ENCODE data around the gene CDH19.

CDH19 gene

GRCh38 chr18:66534110-66534509 lies 69.8 kb downstream of the CDH19 start:
- Histone ChIP-seq H3K36me3 (no peaks in the 10 kb centered on the region), H3K27ac (no peak overlapping the region), H3K4me2 (no peak overlapping the region), H3K4me1 (no peaks in the 10 kb centered on the region), H3K4me3 (no peak overlapping the region), H3K9ac (no peak overlapping the region), H3K9me3 (no peaks in the 10 kb centered on the region), H4K20me1 (no peaks in the 10 kb centered on the region), H3K27me3 (no peaks in the 10 kb centered on the region)
- no peak for TF ChIP-seq Cebpa-rat (IDR thresholded peaks at IDR 0.05)

DNA sequence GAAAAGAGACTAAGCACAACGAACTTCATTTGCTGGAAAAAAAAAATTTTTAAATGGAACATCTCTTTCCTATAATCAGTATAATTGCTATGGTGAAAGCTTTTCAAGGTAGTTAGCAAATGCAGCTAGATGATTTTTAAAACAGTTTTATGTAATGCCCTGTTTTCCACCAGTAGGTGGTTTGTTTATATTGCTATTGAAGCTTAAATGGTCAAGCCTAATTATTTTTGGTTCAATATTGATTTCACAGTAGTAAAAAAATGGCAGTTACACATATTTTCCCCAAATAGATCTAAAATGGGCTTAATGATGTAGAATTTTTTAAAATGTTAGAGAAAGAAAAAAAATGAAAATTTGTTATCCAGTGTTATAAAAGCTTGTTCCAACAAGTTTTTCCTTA lies 70.2 kb downstream of the CDH19 start:
- H3K4me1 ChIP-seq: no peaks in the 10 kb centered on the region
- no peak overlapping the region for H3K27ac ChIP-seq
- no peak overlapping the region for H3K4me3 ChIP-seq
- no peak overlapping the region for H3K9ac ChIP-seq
- no peaks in the 10 kb centered on the region for H4K20me1 ChIP-seq
- no peak overlapping the region for H3K4me2 ChIP-seq
- TF ChIP-seq Cebpa-rat (IDR thresholded peaks at IDR 0.05): no peak
- no peaks in the 10 kb centered on the region for H3K27me3 ChIP-seq
- H3K9me3 ChIP-seq: no peaks in the 10 kb centered on the region
- no peaks in the 10 kb centered on the region for H3K36me3 ChIP-seq

- Histone ChIP-seq H3K27ac (no peak overlapping the region), H3K4me1 (no peaks in the 10 kb centered on the region), H3K9me3 (no peaks in the 10 kb centered on the region), H3K36me3 (no peaks in the 10 kb centered on the region), H4K20me1 (no peaks in the 10 kb centered on the region), H3K4me2 (no peak overlapping the region), H3K27me3 (no peaks in the 10 kb centered on the region), H3K4me3 (no peak overlapping the region), H3K9ac (no peak overlapping the region)
- TF ChIP-seq Cebpa-rat (IDR thresholded peaks at IDR 0.05): no peak
Observed at GRCh38 chr18:66523219-66523991, 80.5 kb downstream of the CDH19 start.

- H3K4me1 ChIP-seq: peaks cover 10% of the 10 kb centered on the region; the same call in 1 of the 2 replicates
- H3K27me3 ChIP-seq: no peaks in the 10 kb centered on the region
- H4K20me1 ChIP-seq: no peaks in the 10 kb centered on the region
- no peak overlapping the region for H3K27ac ChIP-seq
- H3K9me3 ChIP-seq: no peaks in the 10 kb centered on the region
- TF ChIP-seq Cebpa-rat (IDR thresholded peaks at IDR 0.05): no peak
- H3K36me3 ChIP-seq: no peaks in the 10 kb centered on the region
- H3K9ac ChIP-seq: no peak overlapping the region
- no peak overlapping the region for H3K4me2 ChIP-seq
- H3K4me3 ChIP-seq: no peak overlapping the region
Observed at GRCh38 chr18:66513996-66514395, 89.9 kb downstream of the CDH19 start.

- no peaks in the 10 kb centered on the region for H4K20me1 ChIP-seq
- no peak overlapping the region for H3K9ac ChIP-seq
- peaks cover 10% of the 10 kb centered on the region; the same call in 1 of the 2 replicates for H3K4me1 ChIP-seq
- H3K36me3 ChIP-seq: no peaks in the 10 kb centered on the region
- no peak overlapping the region for H3K4me2 ChIP-seq
- H3K27me3 ChIP-seq: no peaks in the 10 kb centered on the region
- TF ChIP-seq Cebpa-rat (IDR thresholded peaks at IDR 0.05): no peak
- no peak overlapping the region for H3K27ac ChIP-seq
- no peaks in the 10 kb centered on the region for H3K9me3 ChIP-seq
- no peak overlapping the region for H3K4me3 ChIP-seq
Observed at GRCh38 chr18:66511792-66512191, 92.1 kb downstream of the CDH19 start.

- no peak overlapping the region for H3K27ac ChIP-seq
- H4K20me1 ChIP-seq: no peaks in the 10 kb centered on the region
- peaks cover 10% of the 10 kb centered on the region; the same call in 1 of the 2 replicates for H3K4me1 ChIP-seq
- no peak for TF ChIP-seq Cebpa-rat (IDR thresholded peaks at IDR 0.05)
- H3K27me3 ChIP-seq: no peaks in the 10 kb centered on the region
- no peak overlapping the region for H3K4me2 ChIP-seq
- no peaks in the 10 kb centered on the region for H3K9me3 ChIP-seq
- H3K4me3 ChIP-seq: no peak overlapping the region
- no peak overlapping the region for H3K9ac ChIP-seq
- no peaks in the 10 kb centered on the region for H3K36me3 ChIP-seq
Observed at GRCh38 chr18:66511289-66511688, 92.6 kb downstream of the CDH19 start.

- Histone ChIP-seq H4K20me1 (no peaks in the 10 kb centered on the region), H3K4me1 (peaks cover 10% of the 10 kb centered on the region; the same call in 1 of the 2 replicates), H3K4me2 (no peak overlapping the region), H3K27me3 (no peaks in the 10 kb centered on the region), H3K9me3 (no peaks in the 10 kb centered on the region), H3K4me3 (no peak overlapping the region), H3K36me3 (no peaks in the 10 kb centered on the region), H3K9ac (no peak overlapping the region), H3K27ac (no peak overlapping the region)
- no peak for TF ChIP-seq Cebpa-rat (IDR thresholded peaks at IDR 0.05)
Observed at GRCh38 chr18:66510357-66511045, 93.4 kb downstream of the CDH19 start.

GRCh38 chr18:66508937-66509336 lies 95.0 kb downstream of the CDH19 start:
- Histone ChIP-seq H3K27ac (no peak overlapping the region), H3K36me3 (no peaks in the 10 kb centered on the region), H3K4me3 (no peak overlapping the region), H3K9ac (no peak overlapping the region), H3K27me3 (no peaks in the 10 kb centered on the region), H3K9me3 (no peaks in the 10 kb centered on the region), H3K4me2 (no peak overlapping the region), H3K4me1 (peaks cover 10% of the 10 kb centered on the region; the same call in 1 of the 2 replicates), H4K20me1 (no peaks in the 10 kb centered on the region)
- TF ChIP-seq Cebpa-rat (IDR thresholded peaks at IDR 0.05): no peak

- H3K4me1 ChIP-seq: 0 out of 2 replicates have a peak, but pooled peaks cover 6% of the 10 kb centered on the region
- H3K36me3 ChIP-seq: no peaks in the 10 kb centered on the region
- no peaks in the 10 kb centered on the region for H4K20me1 ChIP-seq
- no peaks in the 10 kb centered on the region for H3K9me3 ChIP-seq
- H3K27me3 ChIP-seq: no peaks in the 10 kb centered on the region
- H3K9ac ChIP-seq: no peak overlapping the region
- no peak overlapping the region for H3K27ac ChIP-seq
- TF ChIP-seq Cebpa-rat (IDR thresholded peaks at IDR 0.05): no peak
- no peak overlapping the region for H3K4me2 ChIP-seq
- H3K4me3 ChIP-seq: no peak overlapping the region
Observed at GRCh38 chr18:66506178-66506577, 97.7 kb downstream of the CDH19 start.

DNA sequence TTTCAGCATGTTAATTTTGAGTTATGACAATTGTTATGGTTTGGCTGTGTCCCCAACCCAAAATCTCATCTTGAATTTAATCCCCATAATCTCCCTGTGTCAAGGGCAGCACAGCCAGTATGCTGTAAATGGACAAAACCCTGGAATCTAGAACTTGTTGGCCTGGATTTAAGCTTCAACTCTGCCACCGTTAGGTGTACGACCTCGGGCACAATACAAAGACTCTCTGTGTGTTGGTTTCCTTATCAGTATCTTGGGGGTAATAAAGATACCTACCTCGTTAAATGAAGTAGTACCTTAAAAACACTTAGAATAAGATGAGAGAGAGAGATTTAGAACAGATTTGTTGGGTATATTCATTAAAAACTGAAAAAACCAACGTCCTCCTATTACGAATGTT lies 106.5 kb downstream of the CDH19 start:
- H3K36me3 ChIP-seq: no peaks in the 10 kb centered on the region
- H3K27me3 ChIP-seq: no peaks in the 10 kb centered on the region
- no peak overlapping the region for H3K4me2 ChIP-seq
- no peak overlapping the region for H3K9ac ChIP-seq
- no peaks in the 10 kb centered on the region for H4K20me1 ChIP-seq
- H3K27ac ChIP-seq: no peak overlapping the region
- H3K9me3 ChIP-seq: no peaks in the 10 kb centered on the region
- no peak for TF ChIP-seq Cebpa-rat (IDR thresholded peaks at IDR 0.05)
- no peaks in the 10 kb centered on the region for H3K4me1 ChIP-seq
- H3K4me3 ChIP-seq: no peak overlapping the region

All from BLaER1 (cell line).